Astrocyte (in vitro differentiated cells and primary cell): ENCODE results near the gene SYT14.

Experiments
- EZH2 ChIP-seq: IDR thresholded peaks from 2 replicates; pipeline ENCODE4 v1.6.1; 2012; ENCODE audit warnings: mild to moderate bottlenecking, low read length, inconsistent platforms; ENCODE audit not compliant: insufficient read depth
- TF ChIP-seq, protein P1 (sequence below): IDR thresholded peaks from 2 replicates; pipeline ENCODE4 v1.5.1; 2011; ENCODE audit warnings: low read depth, mild to moderate bottlenecking, inconsistent platforms, low read length, moderate library complexity; ENCODE audit not compliant: insufficient read depth

DNA sequence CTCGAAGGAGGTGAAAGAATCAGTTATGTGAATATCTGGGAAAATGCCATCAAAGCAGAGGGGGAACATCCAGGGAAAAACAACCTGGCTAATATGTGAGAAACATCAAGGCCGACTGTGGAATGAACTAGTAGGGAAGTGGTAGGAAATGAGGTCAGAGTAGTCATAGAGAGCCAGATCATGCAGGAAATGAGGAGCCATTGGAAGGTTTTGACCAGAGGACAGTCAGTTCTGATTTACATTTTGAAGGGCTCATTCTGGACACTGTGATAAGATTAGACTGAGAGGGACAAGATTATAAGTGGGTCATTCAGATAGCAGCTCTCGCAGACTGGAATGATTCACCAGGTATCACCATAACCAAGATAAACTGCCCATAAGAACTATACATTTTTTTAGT lies 63.7 kb downstream of the SYT14 start:
- TF ChIP-seq, protein P1, sequence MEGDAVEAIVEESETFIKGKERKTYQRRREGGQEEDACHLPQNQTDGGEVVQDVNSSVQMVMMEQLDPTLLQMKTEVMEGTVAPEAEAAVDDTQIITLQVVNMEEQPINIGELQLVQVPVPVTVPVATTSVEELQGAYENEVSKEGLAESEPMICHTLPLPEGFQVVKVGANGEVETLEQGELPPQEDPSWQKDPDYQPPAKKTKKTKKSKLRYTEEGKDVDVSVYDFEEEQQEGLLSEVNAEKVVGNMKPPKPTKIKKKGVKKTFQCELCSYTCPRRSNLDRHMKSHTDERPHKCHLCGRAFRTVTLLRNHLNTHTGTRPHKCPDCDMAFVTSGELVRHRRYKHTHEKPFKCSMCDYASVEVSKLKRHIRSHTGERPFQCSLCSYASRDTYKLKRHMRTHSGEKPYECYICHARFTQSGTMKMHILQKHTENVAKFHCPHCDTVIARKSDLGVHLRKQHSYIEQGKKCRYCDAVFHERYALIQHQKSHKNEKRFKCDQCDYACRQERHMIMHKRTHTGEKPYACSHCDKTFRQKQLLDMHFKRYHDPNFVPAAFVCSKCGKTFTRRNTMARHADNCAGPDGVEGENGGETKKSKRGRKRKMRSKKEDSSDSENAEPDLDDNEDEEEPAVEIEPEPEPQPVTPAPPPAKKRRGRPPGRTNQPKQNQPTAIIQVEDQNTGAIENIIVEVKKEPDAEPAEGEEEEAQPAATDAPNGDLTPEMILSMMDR, result no peak
- no peak for TF ChIP-seq EZH2
